HG03103 (cell line): ENCODE measurements around the gene TSPAN5.

Experiments used
- ATAC-seq: cut with Tn5 transposase; IDR thresholded peaks from one replicate; pipeline ENCODE4 v1.9.1; 2021; ENCODE audit warnings: low read depth; ENCODE audit not compliant: unreplicated experiment

Gene TSPAN5

GRCh38 chr4:98623126-98623802 lies 35.1 kb downstream of the TSPAN5 start:
- no peak for ATAC-seq

GRCh38 chr4:98620087-98620784 lies 38.2 kb downstream of the TSPAN5 start:
- no peak for ATAC-seq

- no peak for ATAC-seq
Measured at GRCh38 chr4:98619180-98619579, 39.2 kb downstream of the TSPAN5 start.

- ATAC-seq: no peak
Measured at GRCh38 chr4:98618680-98619079, 39.7 kb downstream of the TSPAN5 start.

GRCh38 chr4:98617358-98618047 lies 40.9 kb downstream of the TSPAN5 start:
- no peak for ATAC-seq

- no peak for ATAC-seq
Measured at GRCh38 chr4:98615991-98616390, 42.4 kb downstream of the TSPAN5 start.

GRCh38 chr4:98614662-98615061 lies 43.7 kb downstream of the TSPAN5 start:
- ATAC-seq: no peak

- ATAC-seq: no peak
Measured at GRCh38 chr4:98614094-98614493, 44.3 kb downstream of the TSPAN5 start.

- no peak for ATAC-seq
Measured at GRCh38 chr4:98613453-98614075, 44.8 kb downstream of the TSPAN5 start.

- ATAC-seq: no peak
Measured at GRCh38 chr4:98612318-98613250, 45.8 kb downstream of the TSPAN5 start.

- ATAC-seq: no peak
Measured at GRCh38 chr4:98611677-98612317, 46.6 kb downstream of the TSPAN5 start.

- ATAC-seq: no peak
Measured at GRCh38 chr4:98610926-98611676, 47.3 kb downstream of the TSPAN5 start.

GRCh38 chr4:98610431-98610830 lies 48.0 kb downstream of the TSPAN5 start:
- ATAC-seq: no peak

GRCh38 chr4:98609934-98610333 lies 48.5 kb downstream of the TSPAN5 start:
- no peak for ATAC-seq

- ATAC-seq: no peak
Measured at GRCh38 chr4:98608356-98608755, 50.1 kb downstream of the TSPAN5 start.

- no peak for ATAC-seq
Measured at GRCh38 chr4:98606894-98607293, 51.5 kb downstream of the TSPAN5 start.

- ATAC-seq: no peak
Measured at GRCh38 chr4:98605216-98605615, 53.2 kb downstream of the TSPAN5 start.

- no peak for ATAC-seq
Measured at GRCh38 chr4:98604723-98605122, 53.7 kb downstream of the TSPAN5 start.
